Ecto neural progenitor cell (in vitro differentiated cells): ENCODE measurements around the gene VGLL2.

ENCODE experiments used
- DNase-seq: peaks from one replicate; pipeline ENCODE4 v3.0.0-alpha.2; 2018; ENCODE audit warnings: low spot score

Gene VGLL2

GRCh38 chr6:117269638-117270054 is 4.3 kb downstream of the VGLL2 start:
- DNase-seq, result no peak

DNA sequence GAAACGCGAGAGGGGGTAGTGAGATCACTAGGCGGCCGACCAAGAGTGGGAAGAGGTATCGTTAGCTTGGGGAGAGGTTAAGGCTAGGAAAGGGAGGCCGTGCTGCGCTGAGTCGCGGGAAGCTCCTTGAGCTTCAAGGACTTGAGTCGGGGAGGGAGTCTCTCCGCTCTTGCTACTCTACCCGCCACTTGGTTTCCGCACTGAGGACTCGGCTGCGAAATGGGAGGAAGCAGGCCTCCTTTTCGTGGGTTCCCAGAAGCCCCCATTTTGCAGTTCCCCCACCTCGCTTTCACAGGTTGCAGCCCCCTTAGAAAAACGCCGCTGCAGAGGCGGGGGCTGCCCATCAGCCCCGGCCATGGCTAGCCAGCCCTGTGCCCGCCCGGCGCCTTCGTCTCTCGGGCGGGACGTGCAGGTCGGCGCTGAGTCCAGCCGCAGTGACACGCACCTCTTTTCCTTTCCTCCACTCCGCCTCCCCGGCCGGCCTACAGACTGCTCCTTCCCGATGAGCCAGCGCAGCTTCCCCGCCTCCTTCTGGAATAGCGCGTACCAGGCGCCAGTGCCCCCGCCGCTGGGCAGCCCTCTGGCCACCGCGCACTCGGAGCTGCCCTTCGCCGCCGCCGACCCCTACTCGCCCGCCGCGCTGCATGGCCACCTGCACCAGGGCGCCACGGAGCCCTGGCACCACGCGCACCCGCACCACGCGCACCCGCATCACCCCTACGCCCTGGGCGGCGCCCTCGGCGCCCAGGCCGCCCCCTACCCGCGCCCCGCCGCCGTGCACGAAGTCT is 4.9 kb downstream of the VGLL2 start:
- DNase-seq, result peak; percentile 70

GRCh38 chr6:117270843-117271507 is 5.6 kb downstream of the VGLL2 start:
- DNase-seq, result no peak

GRCh38 chr6:117272032-117272866 is 6.9 kb downstream of the VGLL2 start:
- no peak for DNase-seq

DNA sequence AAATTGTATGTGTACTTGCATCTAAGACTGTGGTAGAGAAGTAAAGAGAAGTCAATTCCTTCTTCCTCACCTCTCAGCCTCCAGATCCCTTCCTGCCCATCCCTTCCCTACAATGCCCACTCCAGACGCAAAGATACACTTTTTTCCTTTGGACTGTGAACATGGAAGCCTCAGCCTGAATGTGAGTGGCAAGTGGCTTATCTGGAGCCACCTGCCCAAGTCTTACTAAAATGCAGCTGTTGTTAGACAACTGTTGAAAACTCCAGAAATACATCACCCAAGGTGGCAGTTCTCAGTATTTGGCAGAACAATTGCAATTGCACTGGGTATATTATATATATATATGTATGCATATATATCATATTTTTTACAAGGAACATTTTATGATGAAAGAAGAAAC is 7.5 kb downstream of the VGLL2 start:
- no peak for DNase-seq

- DNase-seq, result no peak
These were observed 9.8 kb downstream of the VGLL2 start for GRCh38 chr6:117275205-117275604.

- DNase-seq, result no peak
These were observed 10.4 kb downstream of the VGLL2 start for GRCh38 chr6:117275711-117276110.

GRCh38 chr6:117276778-117277316 is 11.5 kb downstream of the VGLL2 start:
- no peak for DNase-seq

DNA sequence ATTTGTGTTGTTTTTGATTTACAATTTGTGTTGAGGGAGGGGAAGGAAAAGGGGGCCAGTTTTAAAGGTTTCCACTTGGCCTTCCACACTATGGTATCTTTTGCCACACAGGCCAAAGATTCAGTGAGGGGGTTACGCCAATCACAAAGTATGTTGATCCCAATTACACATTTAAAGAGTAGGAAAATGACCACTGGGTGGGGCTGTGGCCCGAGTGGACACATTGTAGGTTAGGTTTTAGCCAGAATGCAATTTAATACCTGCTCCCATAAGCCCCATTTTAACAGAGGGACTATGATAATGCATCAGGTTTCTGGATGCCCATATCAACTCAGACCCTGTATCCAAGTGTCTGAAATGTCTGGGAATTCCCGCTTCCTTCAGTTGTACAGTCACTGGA is 15.6 kb downstream of the VGLL2 start:
- no peak for DNase-seq

DNA sequence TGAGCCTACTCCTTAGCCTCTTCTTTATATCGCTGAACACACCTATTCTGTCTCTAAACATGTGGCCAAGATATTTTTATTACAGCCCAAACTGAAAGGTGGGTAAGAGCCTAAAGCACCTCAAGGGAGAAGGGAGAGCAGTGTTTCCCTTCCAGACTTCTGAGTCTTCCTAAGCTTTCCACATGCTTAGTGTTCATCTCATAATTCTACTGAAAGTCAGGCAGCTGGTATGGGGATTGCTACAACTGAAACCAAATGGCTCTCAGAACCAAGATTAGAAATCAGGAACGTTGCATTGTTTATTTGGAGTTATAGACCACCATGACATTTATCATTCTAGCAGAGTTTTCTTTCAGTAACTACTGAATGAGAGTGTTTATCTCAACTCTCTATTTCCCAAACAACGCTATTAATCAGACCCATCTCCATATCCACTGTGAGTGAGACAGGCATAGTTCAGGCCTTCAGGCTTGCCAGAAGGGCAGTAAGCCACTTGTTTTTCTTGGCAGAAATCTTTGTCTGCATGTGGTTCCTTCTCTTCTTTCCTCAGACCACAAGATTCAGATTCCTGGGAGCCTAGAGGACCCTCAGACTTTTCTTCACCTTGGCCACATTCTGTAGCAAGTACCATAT is 22.8 kb downstream of the VGLL2 start:
- no peak for DNase-seq

- no peak for DNase-seq
These were observed 25.0 kb downstream of the VGLL2 start for GRCh38 chr6:117290173-117290846.

- DNase-seq, result no peak
These were observed 33.6 kb downstream of the VGLL2 start for GRCh38 chr6:117298941-117299340.

DNA sequence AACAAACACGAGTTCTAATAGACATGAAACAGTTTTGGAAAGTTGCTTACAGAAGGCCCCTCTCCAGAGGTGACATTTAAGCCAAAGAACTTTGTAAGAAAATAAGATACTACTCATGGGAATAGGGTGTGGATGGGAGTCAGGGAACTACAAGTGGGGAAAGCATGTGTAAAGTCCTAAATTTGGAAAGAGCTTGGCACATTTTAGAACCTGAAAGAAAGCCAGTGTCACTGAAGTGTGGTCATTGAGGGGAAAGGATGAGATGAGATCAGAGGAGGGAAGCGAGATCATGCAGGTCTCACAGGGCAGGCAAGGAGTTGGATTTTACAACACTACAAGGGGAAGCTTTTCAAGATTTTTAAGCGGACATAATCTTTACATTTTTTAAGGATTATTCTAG is 38.0 kb downstream of the VGLL2 start:
- DNase-seq, result no peak

GRCh38 chr6:117304446-117304845 is 39.1 kb downstream of the VGLL2 start:
- DNase-seq, result no peak

DNA sequence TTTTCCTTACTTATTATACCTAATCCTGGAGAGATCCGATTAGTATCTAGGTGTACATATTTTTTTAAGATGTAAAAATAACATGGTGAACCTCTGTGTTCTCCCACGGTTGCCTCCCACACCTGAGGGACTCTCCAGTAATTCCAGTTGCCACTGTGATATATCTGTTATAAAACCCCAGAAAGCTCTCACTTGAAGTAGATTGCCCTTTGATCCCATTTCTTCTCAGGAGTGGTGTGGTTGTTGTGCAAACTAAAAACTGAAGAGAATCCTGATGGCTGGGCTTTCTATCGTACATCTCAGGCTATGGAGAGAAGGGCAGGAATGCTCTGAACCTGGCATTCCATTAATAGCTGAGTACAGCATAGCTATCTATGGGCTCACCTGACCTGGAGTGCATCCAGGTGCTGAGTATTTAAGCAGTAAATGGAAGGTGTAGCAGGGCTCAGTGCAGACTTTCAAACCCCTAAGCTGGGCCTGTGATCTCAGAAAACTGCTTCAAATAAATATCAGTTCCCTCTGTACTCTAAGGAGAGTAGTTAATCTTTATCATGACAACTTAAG is 41.0 kb downstream of the VGLL2 start:
- no peak for DNase-seq

GRCh38 chr6:117307655-117308054 is 42.3 kb downstream of the VGLL2 start:
- DNase-seq, result no peak

DNA sequence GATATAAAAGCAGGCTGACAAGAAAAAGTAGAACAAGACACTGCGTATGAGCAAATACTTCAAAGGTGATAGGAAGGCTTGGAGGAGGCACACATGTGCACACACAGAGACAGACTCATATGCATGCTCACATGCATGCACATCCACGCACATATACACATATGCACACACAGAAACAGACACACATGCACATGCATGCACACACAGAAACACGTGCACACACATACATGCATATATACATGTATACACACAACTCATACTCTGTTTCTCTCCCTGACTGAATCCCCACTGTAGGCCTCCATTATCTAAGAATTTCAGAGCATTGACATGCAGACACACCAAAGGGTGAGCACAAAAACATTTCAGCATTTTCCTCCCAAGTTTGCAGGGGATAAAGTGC is 43.7 kb downstream of the VGLL2 start:
- no peak for DNase-seq

- no peak for DNase-seq
These were observed 44.3 kb downstream of the VGLL2 start for GRCh38 chr6:117309611-117310010.

DNA sequence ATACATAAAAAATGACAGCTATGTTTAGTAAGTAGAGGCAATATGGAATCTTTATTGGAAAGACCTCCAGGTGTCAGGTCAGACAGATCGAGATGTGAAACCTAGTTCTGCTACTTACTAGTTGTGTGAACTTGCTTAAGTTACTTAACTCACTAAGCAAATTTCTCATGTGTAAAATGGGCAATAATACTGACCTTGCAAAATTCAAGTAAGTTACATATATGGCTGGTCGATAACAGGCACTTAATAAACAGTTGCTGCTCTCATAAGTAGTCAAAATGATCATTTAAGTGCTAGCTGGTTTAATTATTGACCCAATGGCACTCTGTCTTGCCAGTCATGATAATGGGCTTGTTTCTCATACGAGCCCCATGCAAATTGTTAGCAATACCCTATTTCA is 46.0 kb downstream of the VGLL2 start:
- no peak for DNase-seq

- no peak for DNase-seq
These were observed 46.4 kb downstream of the VGLL2 start for GRCh38 chr6:117311726-117312125.

DNA sequence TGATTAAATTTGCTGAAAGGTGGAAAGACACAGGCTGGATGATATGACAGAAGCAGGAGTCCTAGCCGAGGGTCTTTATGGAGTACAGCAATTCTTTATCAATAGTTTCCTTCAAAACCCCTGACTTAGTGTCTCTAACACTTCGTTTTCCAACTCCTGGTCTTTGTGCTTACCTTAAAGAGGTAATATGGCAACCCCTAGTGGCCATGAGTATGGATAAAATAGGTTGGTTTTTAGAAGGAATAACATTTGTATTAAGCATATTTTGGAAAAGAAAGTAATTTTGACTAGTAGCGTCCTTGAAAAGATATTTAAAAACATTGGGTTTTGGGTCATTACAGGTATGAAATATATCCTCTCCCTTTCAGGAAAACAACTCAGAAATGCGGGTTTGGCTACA is 51.9 kb downstream of the VGLL2 start:
- DNase-seq, result no peak
